Activated T-cell treated with anti-CD3 and anti-CD28 coated beads, Interleukin-2, amount 50 U/mL, for 4 hours (primary cell): ENCODE measurements around the gene FHIT. TPM values are rescaled to one million over a fixed set of nuclear protein-coding genes. Genes with fewer than 3 reads are reported as not detected.

Experiments used
- ATAC-seq, 2 donors: fragments of 200-7000 bp; cut with Tn5 transposase; one replicate each; pipeline ENCODE4 v1.10.0; 2021
- DNase-seq: peaks from one replicate; pipeline ENCODE4 v3.0.0-alpha.2; 2020
- H3K27me3 Mint-ChIP-seq: one replicate; pipeline ENCODE4 v1.8.0; 2021; ENCODE audit warnings: low read depth, mixed read lengths
- H3K36me3 Mint-ChIP-seq: one replicate; pipeline ENCODE4 v1.8.0; 2022; ENCODE audit warnings: mixed read lengths; ENCODE audit not compliant: insufficient read depth
- H3K4me1 Mint-ChIP-seq: one replicate; pipeline ENCODE4 v1.8.0; 2021; ENCODE audit warnings: low read depth, mixed read lengths
- H3K4me3 Mint-ChIP-seq: one replicate; pipeline ENCODE4 v1.8.0; 2021; ENCODE audit warnings: mild to moderate bottlenecking, moderate library complexity, mixed read lengths
- H3K9me3 Mint-ChIP-seq: one replicate; pipeline ENCODE4 v1.8.0; 2021; ENCODE audit warnings: mixed read lengths
- total RNA-seq, 3 donors: library from RNA; stranded (reverse); gene quantifications; one replicate each; pipeline ENCODE4 v1.2.1, GENCODE V29; 2021

The FHIT gene
- total RNA-seq, 3 donors from 2014 or later, result 0.66 to 5.5 (median 2.4) TPM

DNA sequence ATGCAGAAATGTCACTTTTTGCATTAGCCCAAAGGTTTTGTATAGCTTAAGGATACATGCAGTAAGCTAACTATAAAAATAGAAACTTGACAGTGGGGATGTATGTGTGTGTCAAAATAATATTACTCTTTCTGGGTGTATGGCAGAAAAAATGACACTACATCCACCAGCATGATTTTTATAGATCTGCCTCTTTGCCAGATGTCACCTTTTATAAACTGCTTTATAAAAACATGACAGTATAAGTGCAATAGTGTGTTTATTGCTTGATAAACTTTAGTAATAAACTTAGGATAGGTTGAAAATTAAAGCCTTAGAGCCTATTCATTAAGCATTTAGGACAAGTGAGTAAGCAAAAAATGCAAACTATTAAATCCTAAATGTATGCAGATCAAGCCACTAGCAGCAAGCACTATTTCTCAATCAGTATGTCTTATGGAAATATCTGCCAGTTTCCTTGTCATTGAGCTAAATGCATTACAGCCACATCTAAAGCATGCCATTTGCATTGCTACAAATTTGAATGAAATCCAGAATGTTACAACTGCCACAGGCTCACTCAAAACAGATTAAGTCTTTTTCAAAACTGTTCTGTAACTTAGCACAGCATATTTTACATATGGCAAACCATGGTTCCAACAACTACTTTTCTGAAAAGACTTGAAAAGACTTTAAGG lies 935.0 kb downstream of the FHIT start:
- Mint-ChIP-seq H3K4me1 (no peaks in the 10 kb centered on the region), H3K4me3 (no peak overlapping the region), H3K27me3 (no peaks in the 10 kb centered on the region), H3K36me3 (no peaks in the 10 kb centered on the region), H3K9me3 (peaks cover 8% of the 10 kb centered on the region)
- DNase-seq, result no peak
- no peak for ATAC-seq

DNA sequence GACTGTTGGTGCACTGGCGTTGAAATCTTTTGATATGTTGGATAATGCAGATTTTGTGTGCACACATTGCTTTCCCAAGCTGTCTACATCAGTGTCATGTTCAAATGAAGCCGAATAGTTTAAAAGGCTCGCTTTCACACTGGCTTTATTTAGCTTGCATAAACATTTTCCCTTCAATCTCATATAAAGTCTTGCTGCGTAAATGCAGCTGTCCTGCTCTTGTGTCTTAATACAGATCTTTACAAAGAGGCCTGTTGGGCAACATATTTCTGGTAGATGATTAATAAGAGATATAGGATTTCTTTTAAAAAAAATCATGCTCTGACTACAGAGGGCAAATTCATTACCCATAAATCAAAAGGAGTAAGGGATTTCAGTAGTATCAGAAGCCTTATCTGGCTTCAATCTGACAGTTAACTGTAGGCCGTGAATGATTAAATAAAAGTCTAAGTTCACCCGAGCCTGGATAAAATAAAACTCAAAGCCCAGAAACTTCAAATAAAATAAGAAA lies 937.2 kb downstream of the FHIT start:
- peaks cover 1% of the 10 kb centered on the region for H3K36me3 Mint-ChIP-seq
- DNase-seq, result no peak
- H3K9me3 Mint-ChIP-seq, result peaks cover 8% of the 10 kb centered on the region
- H3K4me3 Mint-ChIP-seq, result no peak overlapping the region
- no peaks in the 10 kb centered on the region for H3K27me3 Mint-ChIP-seq
- H3K4me1 Mint-ChIP-seq, result no peaks in the 10 kb centered on the region
- ATAC-seq, result peak in 1 of 2 donors; percentile 37

- Mint-ChIP-seq H3K4me3 (no peak overlapping the region), H3K36me3 (peaks cover 1% of the 10 kb centered on the region), H3K4me1 (no peaks in the 10 kb centered on the region), H3K9me3 (peaks cover 8% of the 10 kb centered on the region), H3K27me3 (no peaks in the 10 kb centered on the region)
- DNase-seq, result no peak
- no peak for ATAC-seq
Measured at GRCh38 chr3:60313231-60313798, 937.9 kb downstream of the FHIT start.

GRCh38 chr3:60309539-60310268 lies 941.5 kb downstream of the FHIT start:
- no peaks in the 10 kb centered on the region for H3K27me3 Mint-ChIP-seq
- DNase-seq (no peak), ATAC-seq (no peak)
- H3K36me3 Mint-ChIP-seq, result peaks cover 1% of the 10 kb centered on the region
- H3K4me1 Mint-ChIP-seq, result no peaks in the 10 kb centered on the region
- H3K4me3 Mint-ChIP-seq, result no peak overlapping the region
- no peaks in the 10 kb centered on the region for H3K9me3 Mint-ChIP-seq

- peaks cover 1% of the 10 kb centered on the region for H3K36me3 Mint-ChIP-seq
- DNase-seq, result no peak
- peaks cover 2% of the 10 kb centered on the region for H3K4me1 Mint-ChIP-seq
- H3K9me3 Mint-ChIP-seq, result no peaks in the 10 kb centered on the region
- no peaks in the 10 kb centered on the region for H3K27me3 Mint-ChIP-seq
- ATAC-seq, result no peak
- no peak overlapping the region for H3K4me3 Mint-ChIP-seq
Measured at GRCh38 chr3:60308808-60309207, 942.4 kb downstream of the FHIT start.

DNA sequence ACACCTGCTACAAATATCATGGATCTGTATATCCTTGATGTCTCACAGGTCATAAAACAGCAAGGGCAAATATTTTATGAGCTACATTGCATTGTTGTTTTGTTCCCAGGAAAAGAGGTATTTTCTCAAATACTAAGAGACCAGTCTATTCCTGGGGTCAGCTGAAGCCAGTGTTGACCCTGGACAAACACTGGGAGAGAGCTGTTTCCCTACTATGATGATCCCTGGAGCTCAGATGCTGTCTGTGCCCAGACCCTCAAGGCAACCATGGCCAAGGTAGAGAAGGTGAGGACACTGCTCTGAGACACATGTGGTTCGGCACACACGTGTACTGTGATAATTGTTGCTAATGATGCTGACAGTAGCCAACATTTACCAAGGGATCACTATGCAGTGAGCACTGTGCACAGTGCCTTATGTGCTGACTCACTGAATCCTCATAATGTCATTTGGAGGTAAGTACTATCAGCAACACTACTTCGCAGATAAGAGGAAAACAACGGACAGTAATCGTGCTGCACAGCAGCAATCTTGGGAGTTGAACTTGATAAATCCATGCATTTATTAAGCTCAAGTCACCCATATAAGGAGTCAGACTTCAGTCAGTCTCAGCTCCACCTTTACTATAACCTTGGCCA lies 943.6 kb downstream of the FHIT start:
- Mint-ChIP-seq H3K4me3 (no peak overlapping the region), H3K36me3 (peaks cover 1% of the 10 kb centered on the region), H3K27me3 (no peaks in the 10 kb centered on the region), H3K9me3 (no peaks in the 10 kb centered on the region), H3K4me1 (peaks cover 4% of the 10 kb centered on the region)
- DNase-seq (no peak), ATAC-seq (no peak)

GRCh38 chr3:60304112-60304511 lies 947.1 kb downstream of the FHIT start:
- DNase-seq, result no peak
- Mint-ChIP-seq H3K27me3 (no peaks in the 10 kb centered on the region), H3K4me3 (no peak overlapping the region), H3K9me3 (peaks cover 3% of the 10 kb centered on the region), H3K4me1 (peaks cover 4% of the 10 kb centered on the region), H3K36me3 (no peaks in the 10 kb centered on the region)
- ATAC-seq, result no peak

GRCh38 chr3:60303160-60303559 lies 948.1 kb downstream of the FHIT start:
- Mint-ChIP-seq H3K27me3 (no peaks in the 10 kb centered on the region), H3K4me1 (peaks cover 4% of the 10 kb centered on the region), H3K4me3 (no peak overlapping the region), H3K36me3 (no peaks in the 10 kb centered on the region), H3K9me3 (peaks cover 3% of the 10 kb centered on the region)
- ATAC-seq, result no peak
- DNase-seq, result no peak

DNA sequence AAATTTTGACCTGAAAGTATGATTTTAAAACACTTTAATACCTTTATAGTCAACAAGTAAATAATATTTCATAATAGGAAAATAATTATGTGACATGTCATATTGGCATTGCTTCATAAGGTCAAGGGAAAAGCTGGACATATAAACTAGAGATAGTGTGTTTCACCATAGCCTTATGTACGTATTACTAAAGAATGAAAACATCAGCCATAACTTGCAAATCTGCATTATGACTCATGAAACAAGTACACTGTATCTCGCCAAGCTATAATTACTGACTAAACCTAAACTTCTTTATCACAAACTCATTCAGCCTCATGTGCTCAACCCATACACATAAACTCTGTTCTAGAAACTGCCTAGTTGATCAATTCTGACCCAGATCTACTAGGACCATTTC lies 950.1 kb downstream of the FHIT start:
- Mint-ChIP-seq H3K4me1 (peaks cover 4% of the 10 kb centered on the region), H3K36me3 (no peaks in the 10 kb centered on the region), H3K27me3 (no peaks in the 10 kb centered on the region), H3K4me3 (no peak overlapping the region), H3K9me3 (peaks cover 3% of the 10 kb centered on the region)
- ATAC-seq, result no peak
- DNase-seq, result no peak

- H3K9me3 Mint-ChIP-seq, result peaks cover 3% of the 10 kb centered on the region
- no peak for ATAC-seq
- H3K36me3 Mint-ChIP-seq, result no peaks in the 10 kb centered on the region
Measured at GRCh38 chr3:60298141-60298540, 953.1 kb downstream of the FHIT start.

DNA sequence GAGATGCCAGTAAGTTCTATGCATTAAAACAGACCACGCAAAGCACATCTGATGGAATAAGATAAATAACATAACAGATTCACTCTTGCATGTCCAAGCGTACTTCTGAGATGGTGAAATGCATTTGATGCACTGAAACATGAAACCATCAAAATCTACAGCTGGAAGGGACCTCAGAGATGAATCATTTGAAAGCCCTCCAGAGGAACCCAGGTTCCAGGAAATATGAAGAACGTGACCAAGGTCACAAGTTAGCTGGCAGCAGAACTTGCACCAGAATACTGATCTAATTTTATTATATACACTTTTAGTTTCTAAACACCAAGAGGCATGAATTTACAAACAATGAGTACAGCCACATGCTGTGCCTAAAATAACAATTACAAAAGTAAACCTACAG lies 957.1 kb downstream of the FHIT start:
- ATAC-seq, result no peak
- Mint-ChIP-seq H3K4me1 (no peaks in the 10 kb centered on the region), H3K27me3 (peaks cover 1% of the 10 kb centered on the region), H3K4me3 (no peak overlapping the region), H3K9me3 (no peaks in the 10 kb centered on the region), H3K36me3 (no peaks in the 10 kb centered on the region)
- no peak for DNase-seq

More at GRCh38 chr3:60298141-60298540, 953.1 kb downstream of the FHIT start:
- no peak for DNase-seq
- Mint-ChIP-seq H3K4me1 (peaks cover 2% of the 10 kb centered on the region), H3K4me3 (no peak overlapping the region), H3K27me3 (peaks cover under 1% of the 10 kb centered on the region)

DNA sequence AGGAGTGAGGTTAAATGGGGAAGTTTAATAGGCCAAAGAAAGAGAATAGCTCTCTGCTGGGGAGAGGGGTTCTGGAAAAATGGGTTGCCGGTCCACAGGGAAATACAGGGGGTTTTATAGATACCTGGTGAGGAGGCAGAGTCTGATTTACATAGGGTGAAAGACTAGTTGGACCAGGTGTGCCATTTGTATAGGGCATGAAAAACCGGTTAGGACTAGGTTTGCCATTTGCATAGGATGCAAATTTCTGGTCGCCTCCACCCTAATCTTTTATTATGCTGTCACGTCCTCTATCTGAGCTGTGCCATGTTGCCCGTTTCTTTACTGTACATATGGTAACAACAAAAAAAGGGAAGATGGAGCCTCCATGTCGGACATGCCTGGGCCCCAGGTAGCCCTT lies 960.1 kb downstream of the FHIT start:
- H3K36me3 Mint-ChIP-seq, result no peaks in the 10 kb centered on the region
- ATAC-seq, result no peak
- peaks cover 1% of the 10 kb centered on the region for H3K27me3 Mint-ChIP-seq
- H3K9me3 Mint-ChIP-seq, result no peaks in the 10 kb centered on the region
- no peak overlapping the region for H3K4me3 Mint-ChIP-seq
- DNase-seq, result no peak
- H3K4me1 Mint-ChIP-seq, result no peaks in the 10 kb centered on the region

GRCh38 chr3:60290122-60290492 lies 961.1 kb downstream of the FHIT start:
- Mint-ChIP-seq H3K36me3 (no peaks in the 10 kb centered on the region), H3K4me3 (no peak overlapping the region), H3K4me1 (no peaks in the 10 kb centered on the region), H3K27me3 (peaks cover 1% of the 10 kb centered on the region), H3K9me3 (no peaks in the 10 kb centered on the region)
- ATAC-seq (no peak), DNase-seq (no peak)

GRCh38 chr3:60289341-60290121 lies 961.7 kb downstream of the FHIT start:
- Mint-ChIP-seq H3K9me3 (no peaks in the 10 kb centered on the region), H3K36me3 (no peaks in the 10 kb centered on the region), H3K4me3 (no peak overlapping the region), H3K4me1 (no peaks in the 10 kb centered on the region), H3K27me3 (peaks cover 1% of the 10 kb centered on the region)
- DNase-seq (no peak), ATAC-seq (no peak)
